ENCODE measurements around the gene AKAP13. TPM values are rescaled to one million over a fixed set of nuclear protein-coding genes. Genes with fewer than 3 reads are reported as not detected.

The AKAP13 gene
- total and polyA plus RNA-seq, 2 of the 13 experiments (the other 11 are each of a cell fraction or from before 2014, with no cell fraction given): 6.7 to 27.1 TPM

GRCh38 chr15:85630311-85630710 lies 249.9 kb downstream of the AKAP13 start:
- POLR2A ChIA-PET: no interaction called here
- H3K9ac ChIP-seq (ENCODE audit: insufficient read depth, low read depth, low read length): no peak overlapping the region
- H3K4me1 ChIP-seq (ENCODE audit: insufficient read depth, low read length): peaks cover 21% of the 10 kb centered on the region
- BruUV-seq (replicated peaks): no TSS peak
- DNase-seq (ENCODE audit: low spot score) (no peak), FAIRE-seq (no peak), ATAC-seq (no peak)
- WGBS (ENCODE audit: low lambda C conversion rate): 97% methylated on average over 4 of the region's 4 CpGs
- peaks cover 0 to 4% of the 10 kb centered on the region in 2 experiments; a peak in 1 of 5 replicates for H3K36me3 ChIP-seq (replicated peaks in 1 of 2; ENCODE audit: control insufficient read depth in 1 of 2, insufficient read depth in 2 of 2, low read length in 2 of 2)
- no peaks in the 10 kb centered on the region for H3K27me3 ChIP-seq (ENCODE audit: control insufficient read depth in 1 of 2, insufficient read depth in 2 of 2, low read length in 2 of 2)
- H3K4me2 ChIP-seq (ENCODE audit: low read depth, low read length): no peak overlapping the region
- H3K27ac ChIP-seq (ENCODE audit: extremely low read length, insufficient read depth, low read length): no peak overlapping the region
- H3K9me3 ChIP-seq (ENCODE audit: low read length): no peaks in the 10 kb centered on the region
- TF ChIP-seq NFE2L2 (IDR thresholded peaks at IDR 0.05; ENCODE audit: low read length): no peak
- TF ChIP-seq, protein P1, sequence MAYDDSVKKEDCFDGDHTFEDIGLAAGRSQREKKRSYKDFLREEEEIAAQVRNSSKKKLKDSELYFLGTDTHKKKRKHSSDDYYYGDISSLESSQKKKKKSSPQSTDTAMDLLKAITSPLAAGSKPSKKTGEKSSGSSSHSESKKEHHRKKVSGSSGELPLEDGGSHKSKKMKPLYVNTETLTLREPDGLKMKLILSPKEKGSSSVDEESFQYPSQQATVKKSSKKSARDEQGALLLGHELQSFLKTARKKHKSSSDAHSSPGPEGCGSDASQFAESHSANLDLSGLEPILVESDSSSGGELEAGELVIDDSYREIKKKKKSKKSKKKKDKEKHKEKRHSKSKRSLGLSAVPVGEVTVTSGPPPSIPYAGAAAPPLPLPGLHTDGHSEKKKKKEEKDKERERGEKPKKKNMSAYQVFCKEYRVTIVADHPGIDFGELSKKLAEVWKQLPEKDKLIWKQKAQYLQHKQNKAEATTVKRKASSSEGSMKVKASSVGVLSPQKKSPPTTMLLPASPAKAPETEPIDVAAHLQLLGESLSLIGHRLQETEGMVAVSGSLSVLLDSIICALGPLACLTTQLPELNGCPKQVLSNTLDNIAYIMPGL (CRISPR knock-in tag; IDR thresholded peaks at IDR 0.05; ENCODE audit: borderline replicate concordance in 1 of 2, low read depth in 1 of 2): no peak
- TF ChIP-seq ESRRA (CRISPR knock-in tag; IDR thresholded peaks at IDR 0.05; ENCODE audit: low read depth): no peak
- TF ChIP-seq EED (CRISPR knock-in tag; IDR thresholded peaks at IDR 0.05): no peak
- TF ChIP-seq U2AF1 (optimal IDR thresholded peaks at IDR 0.05; ENCODE audit: low read depth, low read length): no peak
- TF ChIP-seq CREB1 (IDR thresholded peaks at IDR 0.05): no peak
- no peak for TF ChIP-seq CREB1 (CRISPR knock-in tag; IDR thresholded peaks at IDR 0.05)
- no peak for TF ChIP-seq NRL (CRISPR knock-in tag; IDR thresholded peaks at IDR 0.05; ENCODE audit: borderline replicate concordance)
- TF ChIP-seq AHR (CRISPR knock-in tag; IDR thresholded peaks at IDR 0.05): no peak
- no peak for TF ChIP-seq GTF3A (CRISPR knock-in tag; conservative IDR thresholded peaks at IDR 0.05)
- no peak for TF ChIP-seq ATF2 (CRISPR knock-in tag; IDR thresholded peaks at IDR 0.05)
- no peak for TF ChIP-seq ZC3H13 (CRISPR knock-in tag; IDR thresholded peaks at IDR 0.05)
- TF ChIP-seq, protein P2, sequence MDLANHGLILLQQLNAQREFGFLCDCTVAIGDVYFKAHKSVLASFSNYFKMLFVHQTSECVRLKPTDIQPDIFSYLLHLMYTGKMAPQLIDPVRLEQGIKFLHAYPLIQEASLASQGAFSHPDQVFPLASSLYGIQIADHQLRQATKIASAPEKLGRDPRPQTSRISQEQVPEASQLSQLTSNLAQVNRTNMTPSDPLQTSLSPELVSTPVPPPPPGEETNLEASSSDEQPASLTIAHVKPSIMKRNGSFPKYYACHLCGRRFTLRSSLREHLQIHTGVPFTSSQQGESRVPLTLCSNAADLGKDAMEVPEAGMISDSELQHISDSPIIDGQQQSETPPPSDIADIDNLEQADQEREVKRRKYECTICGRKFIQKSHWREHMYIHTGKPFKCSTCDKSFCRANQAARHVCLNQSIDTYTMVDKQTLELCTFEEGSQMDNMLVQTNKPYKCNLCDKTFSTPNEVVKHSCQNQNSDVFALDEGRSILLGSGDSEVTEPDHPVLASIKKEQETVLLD (CRISPR knock-in tag; IDR thresholded peaks at IDR 0.05; ENCODE audit: low read depth): no peak
- TF ChIP-seq ZNF101 (CRISPR knock-in tag; IDR thresholded peaks at IDR 0.05; ENCODE audit: borderline replicate concordance, low read depth): no peak
- in situ Hi-C loops (cut with HindIII; ENCODE audit: extremely low pct_ligation_motif_present, low pct_unique_long_range_greater_than_20kb) (no loop called here), intact Hi-C loops (cut with micrococcal nuclease; ENCODE audit: unreplicated experiment) (no loop called here)
- CTCF ChIA-PET (ENCODE audit: low intra/inter-chr PET ratio, low total read pairs): no interaction called here
- H3K4me3 ChIP-seq (replicated peaks in 1 of 3; ENCODE audit: insufficient read depth in 1 of 3, low read depth in 2 of 3, low read length in 3 of 3): no peak overlapping the region
- no peak overlapping the region for H2AFZ ChIP-seq (ENCODE audit: low read length)
- no peaks in the 10 kb centered on the region for H3K79me2 ChIP-seq (ENCODE audit: insufficient read depth, low read length)
- no peaks in the 10 kb centered on the region for H4K20me1 ChIP-seq (ENCODE audit: insufficient read depth, low read length)
